GM23248 (cell line): ENCODE data around the gene COX4I1. TPM values are rescaled to one million over a fixed set of nuclear protein-coding genes. Genes with fewer than 3 reads are reported as not detected.

Experiments
- DNase-seq: peaks from one replicate; pipeline ENCODE4 v3.0.0-alpha.2; 2015
- H2AFZ ChIP-seq: fragments of 200-600 bp; sonication (generic); 2 replicates; pipeline ENCODE4 v1.6.1; 2016; ENCODE audit warnings: antibody characterized with exemption
- H3F3A ChIP-seq: fragments of 200-600 bp; sonication (generic); 2 replicates; pipeline ENCODE4 v1.6.1; 2016; ENCODE audit warnings: mild to moderate bottlenecking, antibody characterized with exemption, mixed run types; ENCODE audit not compliant: insufficient read depth
- H3K27ac ChIP-seq: fragments of 200-600 bp; sonication (generic); 2 replicates; pipeline ENCODE4 v1.5.1; 2016; ENCODE audit warnings: mild to moderate bottlenecking
- H3K27me3 ChIP-seq: fragments of 200-600 bp; sonication (generic); replicated peaks from 2 replicates; pipeline ENCODE4 v1.6.1; 2016; ENCODE audit warnings: mild to moderate bottlenecking; ENCODE audit not compliant: insufficient read depth
- H3K36me3 ChIP-seq: fragments of 200-600 bp; sonication (generic); 2 replicates; pipeline ENCODE4 v1.6.1; 2016; ENCODE audit warnings: low read depth, mild to moderate bottlenecking
- H3K4me1 ChIP-seq: fragments of 200-600 bp; sonication (generic); 2 replicates; pipeline ENCODE4 v1.6.1; 2016; ENCODE audit warnings: mild to moderate bottlenecking; ENCODE audit not compliant: insufficient read depth
- H3K4me2 ChIP-seq: fragments of 200-600 bp; sonication (generic); one replicate; pipeline ENCODE4 v1.6.1; 2016; ENCODE audit warnings: mild to moderate bottlenecking; ENCODE audit not compliant: unreplicated experiment
- H3K4me3 ChIP-seq: fragments of 200-600 bp; sonication (generic); 2 replicates; pipeline ENCODE4 v1.5.1; 2016; ENCODE audit warnings: mild to moderate bottlenecking
- H3K79me2 ChIP-seq: fragments of 200-600 bp; sonication (generic); 2 replicates; pipeline ENCODE4 v1.6.1; 2016; ENCODE audit warnings: mild to moderate bottlenecking; ENCODE audit not compliant: insufficient read depth
- H3K9ac ChIP-seq: fragments of 200-600 bp; sonication (generic); 2 replicates; pipeline ENCODE4 v1.6.1; 2016; ENCODE audit warnings: mild to moderate bottlenecking
- H3K9me2 ChIP-seq: fragments of 200-600 bp; sonication (generic); 2 replicates; pipeline ENCODE4 v1.6.1; 2016; ENCODE audit warnings: mixed run types, mild to moderate bottlenecking, moderate library complexity; ENCODE audit not compliant: insufficient read depth
- H3K9me3 ChIP-seq: fragments of 200-600 bp; sonication (generic); one replicate; pipeline ENCODE4 v1.6.1; 2017; ENCODE audit warnings: low read depth
- H4K20me1 ChIP-seq: fragments of 200-600 bp; sonication (generic); 2 replicates; pipeline ENCODE4 v1.6.0; 2016; ENCODE audit not compliant: insufficient read depth
- EZH2 ChIP-seq: fragments of 200-600 bp; sonication (generic); IDR thresholded peaks from 2 replicates; pipeline ENCODE4 v1.6.1; 2018; ENCODE audit warnings: antibody characterized with exemption, mild to moderate bottlenecking; ENCODE audit not compliant: insufficient read depth, poor library complexity, severe bottlenecking
- EZH2phosphoT487 ChIP-seq: fragments of 200-600 bp; sonication (generic); IDR thresholded peaks from 2 replicates; pipeline ENCODE4 v1.6.1; 2018; ENCODE audit warnings: antibody characterized with exemption, moderate library complexity, mild to moderate bottlenecking, low read depth; ENCODE audit not compliant: insufficient read depth
- WGBS, 2 experiments: methylation state at CpG; one replicate each; pipeline ENCODE4 v1.1.6; 2015 to 2017; ENCODE audit warnings: low lambda C conversion rate in 2 of 2, low coverage in 1 of 2; ENCODE audit errors: missing lambda C conversion rate in 2 of 2; 5-methylcytosine and 5-hydroxymethylcytosine counted together
- in situ Hi-C: fragments of 300-500 bp; cut with MboI; formaldehyde crosslinking; loops from 2 replicates; pipeline ENCODE4 v1.15.0; 2020
- polyA plus RNA-seq: library from polyadenylated mRNA; unstranded; fragments of >200 nt; fragmentation: Nextera tagmentation; extraction: Ambion mirVana; gene quantifications from 2 replicates; pipeline ENCODE4 v1.2.1, GENCODE V29; 2016
- total RNA-seq: library from RNA; depleted of rRNA; stranded (reverse); fragments of >200 nt; shearing (Covaris generic); gene quantifications from 2 replicates; pipeline ENCODE4 v1.2.3, GENCODE V29; 2014

The COX4I1 gene
- total and polyA plus RNA-seq, 2 experiments from 2014 or later = 390 to 566 TPM

- 61 to 70% methylated on average over 16 of the region's 16 CpGs for WGBS, 2 experiments
- H3K4me1 ChIP-seq = 0 out of 2 replicates have a peak, but pooled peaks cover 3% of the 10 kb centered on the region
- peaks cover 31% of the 10 kb centered on the region for H3K36me3 ChIP-seq
- peaks cover 42% of the 10 kb centered on the region for H3K79me2 ChIP-seq
- DNase-seq = peak; percentile 65
- H3K4me2 ChIP-seq = no peak overlapping the region
- no peaks in the 10 kb centered on the region for H3K27me3 ChIP-seq
- in situ Hi-C loops = no loop called here
- no peaks in the 10 kb centered on the region; the same call in 1 of the 2 replicates for H4K20me1 ChIP-seq
- H3F3A ChIP-seq = no peaks in the 10 kb centered on the region
- no peak for TF ChIP-seq EZH2phosphoT487
- no peak for TF ChIP-seq EZH2
- H3K9me3 ChIP-seq = no peaks in the 10 kb centered on the region
- no peaks in the 10 kb centered on the region for H3K9me2 ChIP-seq
- H2AFZ ChIP-seq = no peak overlapping the region
- H3K9ac ChIP-seq = no peak overlapping the region
- H3K27ac ChIP-seq = no peak overlapping the region
- no peak overlapping the region for H3K4me3 ChIP-seq
Observed at GRCh38 chr16:85781695-85782370, 17.7 kb upstream of the COX4I1 start.

- Histone ChIP-seq H3K36me3 (peaks cover 31% of the 10 kb centered on the region), H4K20me1 (no peaks in the 10 kb centered on the region; the same call in 1 of the 2 replicates), H3K4me2 (no peak overlapping the region), H3K27ac (no peak overlapping the region), H3K27me3 (no peaks in the 10 kb centered on the region), H3F3A (no peaks in the 10 kb centered on the region), H3K4me1 (0 out of 2 replicates have a peak, but pooled peaks cover 3% of the 10 kb centered on the region), H3K9me3 (no peaks in the 10 kb centered on the region), H2AFZ (no peak overlapping the region), H3K9ac (no peak overlapping the region), H3K4me3 (no peak overlapping the region), H3K9me2 (no peaks in the 10 kb centered on the region), H3K79me2 (peaks cover 42% of the 10 kb centered on the region)
- in situ Hi-C loops = no loop called here
- peak; percentile 21 for DNase-seq
- 69 to 74% methylated on average over 6 of the region's 6 CpGs for WGBS, 2 experiments
- TF ChIP-seq EZH2phosphoT487 = no peak
- no peak for TF ChIP-seq EZH2
Observed at GRCh38 chr16:85782451-85782850, 17.0 kb upstream of the COX4I1 start.

- Histone ChIP-seq H3K9me2 (no peaks in the 10 kb centered on the region), H2AFZ (no peak overlapping the region), H3K27me3 (no peaks in the 10 kb centered on the region), H3K36me3 (peaks cover 28% of the 10 kb centered on the region), H3K4me3 (no peak overlapping the region), H3F3A (no peaks in the 10 kb centered on the region), H3K27ac (no peak overlapping the region), H3K79me2 (peaks cover 51% of the 10 kb centered on the region), H3K9me3 (no peaks in the 10 kb centered on the region), H4K20me1 (no peaks in the 10 kb centered on the region; the same call in 1 of the 2 replicates), H3K4me1 (0 out of 2 replicates have a peak, but pooled peaks cover 3% of the 10 kb centered on the region), H3K4me2 (no peak overlapping the region), H3K9ac (no peak overlapping the region)
- no peak for DNase-seq
- in situ Hi-C loops = no loop called here
- TF ChIP-seq EZH2phosphoT487 = no peak
- no peak for TF ChIP-seq EZH2
- 98 to 99% methylated on average over 8 of the region's 8 CpGs for WGBS, 2 experiments
Observed at GRCh38 chr16:85783441-85783840, 16.1 kb upstream of the COX4I1 start.

- Histone ChIP-seq H3K9me2 (no peaks in the 10 kb centered on the region), H4K20me1 (no peaks in the 10 kb centered on the region; the same call in 1 of the 2 replicates), H3K9me3 (no peaks in the 10 kb centered on the region), H3K4me3 (no peak overlapping the region), H3K27me3 (no peaks in the 10 kb centered on the region), H2AFZ (no peak overlapping the region), H3K4me1 (0 out of 2 replicates have a peak, but pooled peaks cover 3% of the 10 kb centered on the region), H3K4me2 (no peak overlapping the region), H3K27ac (no peak overlapping the region), H3K9ac (no peak overlapping the region), H3K36me3 (peaks cover 14% of the 10 kb centered on the region), H3K79me2 (peaks cover 64% of the 10 kb centered on the region), H3F3A (no peaks in the 10 kb centered on the region)
- 100% methylated on average over 2 of the region's 2 CpGs for whole genome bisulfite sequencing, 2 experiments
- DNase-seq = no peak
- in situ Hi-C loops = no loop called here
- TF ChIP-seq EZH2 = no peak
- TF ChIP-seq EZH2phosphoT487 = no peak
Observed at GRCh38 chr16:85784813-85785212, 14.7 kb upstream of the COX4I1 start.
